IMR-90 (cell line): Measurements from ENCODE around the gene RYR2. TPM values are rescaled to one million over a fixed set of nuclear protein-coding genes. Genes with fewer than 3 reads are reported as not detected.

Source experiments
- ATAC-seq: fragments of 200-7000 bp; cut with Tn5 transposase; 2 replicates; pipeline ENCODE4 v1.9.1; 2020; ENCODE audit warnings: low read depth, mild to moderate bottlenecking, moderate library complexity
- BruUV-seq: library from RNA; stranded (reverse); fragments of 400-500 nt; replicated peaks from 2 replicates; lab custom pipeline; 2021; lab: Mats Ljungman, UMichigan
- CTCF ChIA-PET: fragments of 300-600 bp; formaldehyde crosslinking; extraction: SDS; loops from one replicate; lab custom pipeline; 2021; ENCODE audit warnings: antibody characterized with exemption; lab: Yijun Ruan, JAX
- POLR2A ChIA-PET: fragments of 300-600 bp; sonication (Branson Sonifier 250); formaldehyde crosslinking; loops from one replicate; lab custom pipeline; 2022; ENCODE audit warnings: antibody characterized with exemption; ENCODE audit not compliant: unreplicated experiment; lab: Charles Lee
- DNase-seq: peaks from one replicate; pipeline ENCODE4 v3.0.0; 2013
- H2AFZ ChIP-seq: replicated peaks from 2 replicates; pipeline ENCODE3; 2013; ENCODE audit warnings: low read length, mild to moderate bottlenecking; ENCODE audit not compliant: poor library complexity
- H2AK5ac ChIP-seq: 2 replicates; pipeline ENCODE4 v1.6.1; 2013; ENCODE audit warnings: low read depth, low read length, inconsistent platforms
- H2AK9ac ChIP-seq: replicated peaks from 2 replicates; pipeline ENCODE3; 2013; ENCODE audit warnings: mild to moderate bottlenecking, low read depth, low read length, moderate library complexity; ENCODE audit not compliant: poor library complexity
- H2BK120ac ChIP-seq: 2 replicates; pipeline ENCODE4 v1.6.1; 2013; ENCODE audit warnings: low read depth, low read length, inconsistent platforms
- H2BK15ac ChIP-seq: 3 replicates; pipeline ENCODE4 v1.6.1; 2013; ENCODE audit warnings: low read depth, low read length, inconsistent platforms
- H2BK20ac ChIP-seq: 2 replicates; pipeline ENCODE4 v1.6.1; 2013; ENCODE audit warnings: low read depth, mild to moderate bottlenecking, inconsistent platforms, low read length, moderate library complexity
- H2BK5ac ChIP-seq: 2 replicates; pipeline ENCODE4 v1.6.1; 2013; ENCODE audit warnings: mild to moderate bottlenecking, low read depth, low read length, inconsistent platforms; ENCODE audit not compliant: poor library complexity, severe bottlenecking
- H3K14ac ChIP-seq: replicated peaks from 2 replicates; pipeline ENCODE4 v1.6.1; 2013; ENCODE audit warnings: low read depth, low read length, inconsistent platforms
- H3K18ac ChIP-seq: 2 replicates; pipeline ENCODE4 v1.6.1; 2013; ENCODE audit warnings: low read depth, low read length, control low read depth
- H3K23ac ChIP-seq: 2 replicates; pipeline ENCODE4 v1.6.1; 2013; ENCODE audit warnings: low read depth, low read length, inconsistent platforms
- H3K27ac ChIP-seq: 2 replicates; pipeline ENCODE4 v1.5.1; 2013; ENCODE audit warnings: mild to moderate bottlenecking, control low read depth, low read length; ENCODE audit not compliant: insufficient read depth
- H3K27me3 ChIP-seq: 2 replicates; pipeline ENCODE4 v1.6.1; 2013; ENCODE audit warnings: low read length; ENCODE audit not compliant: control insufficient read depth, insufficient read depth
- H3K36me3 ChIP-seq: 2 replicates; pipeline ENCODE4 v1.6.1; 2013; ENCODE audit warnings: low read length, mixed read lengths; ENCODE audit not compliant: control insufficient read depth, insufficient read depth
- H3K4ac ChIP-seq: 2 replicates; pipeline ENCODE4 v1.6.1; 2013; ENCODE audit warnings: low read depth, low read length, inconsistent platforms
- H3K4me1 ChIP-seq: 2 replicates; pipeline ENCODE4 v1.6.1; 2013; ENCODE audit warnings: low read length, mixed read lengths; ENCODE audit not compliant: control insufficient read depth, insufficient read depth
- H3K4me2 ChIP-seq: 2 replicates; pipeline ENCODE4 v1.6.1; 2013; ENCODE audit warnings: low read depth, mild to moderate bottlenecking, control low read depth, low read length, moderate library complexity
- H3K4me3 ChIP-seq: 2 replicates; pipeline ENCODE4 v1.5.1; 2013; ENCODE audit warnings: low read depth, mild to moderate bottlenecking, control low read depth, low read length, moderate library complexity; ENCODE audit not compliant: insufficient read depth
- H3K56ac ChIP-seq: 2 replicates; pipeline ENCODE4 v1.6.1; 2013; ENCODE audit warnings: low read length, inconsistent platforms; ENCODE audit not compliant: insufficient read depth; ENCODE audit errors: extremely low read depth
- H3K79me1 ChIP-seq, 2 experiments: 2 replicates each; pipeline ENCODE4 v1.6.1; 2013; ENCODE audit warnings: low read length in 2 of 2, inconsistent platforms in 1 of 2, low read depth in 1 of 2
- H3K9ac ChIP-seq: 2 replicates; pipeline ENCODE4 v1.6.1; 2013; ENCODE audit warnings: low read depth, low read length, control low read depth
- H3K9me1 ChIP-seq: 2 replicates; pipeline ENCODE4 v1.6.1; 2013; ENCODE audit warnings: low read length, inconsistent platforms; ENCODE audit not compliant: insufficient read depth
- H3K9me3 ChIP-seq: 2 replicates; pipeline ENCODE4 v1.6.1; 2013; ENCODE audit warnings: low read length; ENCODE audit not compliant: control insufficient read depth, insufficient read depth
- H4K20me1 ChIP-seq: 2 replicates; pipeline ENCODE4 v1.6.1; 2013; ENCODE audit warnings: low read length, inconsistent platforms; ENCODE audit not compliant: insufficient read depth
- H4K5ac ChIP-seq: 2 replicates; pipeline ENCODE4 v1.6.1; 2013; ENCODE audit warnings: mild to moderate bottlenecking, low read depth, low read length, control low read depth
- H4K8ac ChIP-seq, 2 experiments: 2 replicates each; pipeline ENCODE4 v1.6.1; 2013; ENCODE audit warnings: low read depth in 2 of 2, low read length in 2 of 2, control low read depth in 1 of 2, inconsistent platforms in 1 of 2
- H4K91ac ChIP-seq: 2 replicates; pipeline ENCODE4 v1.6.1; 2013; ENCODE audit warnings: low read depth, low read length, inconsistent platforms; ENCODE audit not compliant: insufficient read depth
- BHLHE40 ChIP-seq: fragments of 150-350 bp; IDR thresholded peaks from 2 replicates; pipeline ENCODE4 v1.6.1; 2016; ENCODE audit warnings: mild to moderate bottlenecking, low read depth, low read length
- CTCF ChIP-seq: conservative IDR thresholded peaks from 2 replicates; pipeline ENCODE4 v1.5.1; 2012; ENCODE audit warnings: mild to moderate bottlenecking, low read depth, low read length, improper control_type of control experiment
- ELK1 ChIP-seq: fragments of 150-350 bp; IDR thresholded peaks from 2 replicates; pipeline ENCODE4 v1.6.1; 2016; ENCODE audit warnings: low read depth, mild to moderate bottlenecking, low read length, moderate library complexity, borderline replicate concordance
- MAFK ChIP-seq: IDR thresholded peaks from 2 replicates; pipeline ENCODE4 v1.6.1; 2012; ENCODE audit warnings: low read depth, low read length, improper control_type of control experiment
- MAZ ChIP-seq: IDR thresholded peaks from 2 replicates; pipeline ENCODE4 v1.6.1; 2012; ENCODE audit warnings: low read depth, mild to moderate bottlenecking, low read length, improper control_type of control experiment, moderate library complexity, borderline replicate concordance
- POLR2A ChIP-seq: IDR thresholded peaks from 2 replicates; pipeline ENCODE4 v1.6.1; 2012; ENCODE audit warnings: mild to moderate bottlenecking, low read depth, low read length
- RAD21 ChIP-seq: IDR thresholded peaks from 2 replicates; pipeline ENCODE4 v1.6.1; 2012; ENCODE audit warnings: low read length, improper control_type of control experiment
- WGBS, 2 experiments: methylation state at CpG; one replicate each; pipeline versions ENCODE4 v1.1.5 to v1.1.7; 2013; ENCODE audit warnings: missing lambda C conversion rate in 2 of 2; ENCODE audit not compliant: insufficient read length in 1 of 2; ENCODE audit errors: extremely low coverage in 2 of 2; 5-methylcytosine and 5-hydroxymethylcytosine counted together
- dilution Hi-C: fragments of 300-500 bp; cut with HindIII; formaldehyde crosslinking; loops from one replicate; pipeline ENCODE4 v1.14.3; 2018; ENCODE audit warnings: low sequenced_read_pairs; ENCODE audit not compliant: unreplicated experiment
- in situ Hi-C: fragments of 300-500 bp; cut with MboI; formaldehyde crosslinking; loops from 3 replicates; pipeline ENCODE4 v1.14.3; 2019; ENCODE audit warnings: low sequenced_read_pairs, inconsistent platforms, mixed read lengths
- intact Hi-C: fragments of 100-400 bp; cut with micrococcal nuclease; formaldehyde crosslinking; loops from 2 replicates; pipeline ENCODE4 v1.10.0; 2022
- polyA plus RNA-seq, 3 experiments: library from polyadenylated mRNA; depleted of rRNA; stranded (reverse); fragments of >200 nt; gene quantifications; 2 replicates each; pipeline ENCODE4 v1.2.3, GENCODE V29; 2012; ENCODE audit warnings: low replicate concordance in 1 of 3
- total RNA-seq: library from RNA; depleted of rRNA; stranded (reverse); fragments of >200 nt; gene quantifications from 2 replicates; pipeline ENCODE4 v1.2.3, GENCODE V29; 2012

RYR2 gene
- total and polyA plus RNA-seq, 2 of the 4 experiments (the other 2 are of a cell fraction), result not detected

- H3K9ac ChIP-seq, result no peak overlapping the region
- no peak overlapping the region for H2AK9ac ChIP-seq
- no peak overlapping the region for H2AK5ac ChIP-seq
- H3K56ac ChIP-seq, result no peak overlapping the region
- H3K36me3 ChIP-seq, result no peaks in the 10 kb centered on the region
- TF ChIP-seq MAFK (no peak), ELK1 (no peak), CTCF (no peak), BHLHE40 (no peak), POLR2A (no peak), MAZ (no peak), RAD21 (no peak)
- H3K79me1 ChIP-seq, result no peaks in the 10 kb centered on the region
- H2AFZ ChIP-seq, result no peak overlapping the region
- dilution Hi-C loops (no loop called here), in situ Hi-C loops (no loop called here), intact Hi-C loops (no loop called here)
- H2BK15ac ChIP-seq, result no peak overlapping the region
- no peak overlapping the region for H3K23ac ChIP-seq
- H3K14ac ChIP-seq, result no peak overlapping the region
- no peaks in the 10 kb centered on the region for H3K9me1 ChIP-seq
- H3K27ac ChIP-seq, result no peak overlapping the region
- H3K4ac ChIP-seq, result no peak overlapping the region
- no peak overlapping the region for H3K4me2 ChIP-seq
- WGBS, 2 experiments, result no CpG with 5 or more reads among the region's 3 CpGs
- POLR2A ChIA-PET, result no interaction called here
- no peaks in the 10 kb centered on the region for H3K4me1 ChIP-seq
- H2BK20ac ChIP-seq, result no peak overlapping the region
- H3K27me3 ChIP-seq, result no peaks in the 10 kb centered on the region
- no peak overlapping the region for H4K8ac ChIP-seq
- no TSS peak for BruUV-seq
- no peak overlapping the region for H3K18ac ChIP-seq
- no peak overlapping the region for H2BK120ac ChIP-seq
- no peak for DNase-seq
- H4K20me1 ChIP-seq, result no peaks in the 10 kb centered on the region
- ATAC-seq, result no peak
- CTCF ChIA-PET, result no interaction called here
- H4K91ac ChIP-seq, result no peak overlapping the region
- peaks cover 8% of the 10 kb centered on the region for H3K9me3 ChIP-seq
- H2BK5ac ChIP-seq, result no peak overlapping the region
- no peak overlapping the region for H4K5ac ChIP-seq
- H3K4me3 ChIP-seq, result no peak overlapping the region
These were observed 792.5 kb downstream of the RYR2 start for GRCh38 chr1:237834461-237834860.
